ENCODE measurements around the gene VPS8.

Gene VPS8

DNA sequence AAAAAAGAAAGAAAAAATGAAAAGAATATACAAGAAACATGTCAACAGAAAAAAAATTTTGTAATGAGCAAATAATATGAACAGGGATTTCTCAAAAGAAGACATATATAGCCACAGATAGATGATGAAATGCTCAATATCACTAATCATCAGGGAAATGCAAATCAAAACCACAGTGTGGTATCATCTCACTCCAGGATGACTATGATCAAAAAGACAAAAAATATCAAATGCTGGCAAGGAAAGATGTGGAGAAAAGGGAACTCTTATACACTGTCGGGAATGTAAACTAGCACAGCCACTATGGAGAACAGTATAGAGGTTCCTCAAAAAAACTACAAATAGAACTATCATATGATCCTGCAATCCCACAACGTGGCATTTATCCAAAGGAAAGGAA, 246.8 kb downstream of the VPS8 start:
- DNase-seq (ENCODE audit: low read depth) = no peak

DNA sequence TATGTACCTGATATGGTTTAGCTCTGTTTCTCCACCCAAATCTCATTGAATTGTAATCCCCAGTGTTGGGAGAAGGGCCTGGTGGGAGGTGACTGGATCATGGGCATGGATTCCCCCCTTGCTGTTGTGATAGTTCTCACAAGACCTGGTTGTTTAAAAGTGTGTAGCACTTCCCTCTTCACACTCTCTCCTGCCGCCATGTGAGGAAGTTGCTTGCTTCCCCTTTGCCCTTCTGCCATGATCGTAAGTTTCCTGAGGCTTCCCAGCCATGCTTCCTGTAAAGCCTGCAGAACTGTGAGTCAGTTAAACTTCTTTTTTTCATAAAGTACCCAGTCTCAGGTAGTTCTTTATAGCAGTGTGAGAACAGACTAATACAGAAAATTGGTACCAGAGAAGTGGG, 247.8 kb downstream of the VPS8 start:
- no peak for DNase-seq (ENCODE audit: low read depth)

DNA sequence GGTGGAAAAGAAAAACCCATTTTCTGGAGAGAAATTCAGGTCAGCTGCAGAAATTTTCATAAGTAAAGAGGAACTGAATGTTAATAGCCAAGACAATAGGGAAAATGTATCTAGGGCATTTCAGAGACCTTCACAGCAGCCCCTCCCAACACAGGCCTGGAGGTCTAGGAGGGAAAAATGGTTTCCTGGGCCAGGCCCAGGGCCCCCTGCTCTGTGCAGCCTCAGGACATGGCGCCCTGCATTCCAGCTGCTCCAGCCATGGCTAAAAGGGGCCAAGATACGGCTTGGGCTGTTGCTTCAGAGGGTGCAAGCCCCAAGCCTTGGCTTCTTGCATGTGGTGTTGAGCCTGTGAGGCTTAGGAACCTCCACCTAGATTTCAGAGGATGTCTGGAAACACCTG, 248.7 kb downstream of the VPS8 start:
- no peak for DNase-seq (ENCODE audit: low read depth)

DNA sequence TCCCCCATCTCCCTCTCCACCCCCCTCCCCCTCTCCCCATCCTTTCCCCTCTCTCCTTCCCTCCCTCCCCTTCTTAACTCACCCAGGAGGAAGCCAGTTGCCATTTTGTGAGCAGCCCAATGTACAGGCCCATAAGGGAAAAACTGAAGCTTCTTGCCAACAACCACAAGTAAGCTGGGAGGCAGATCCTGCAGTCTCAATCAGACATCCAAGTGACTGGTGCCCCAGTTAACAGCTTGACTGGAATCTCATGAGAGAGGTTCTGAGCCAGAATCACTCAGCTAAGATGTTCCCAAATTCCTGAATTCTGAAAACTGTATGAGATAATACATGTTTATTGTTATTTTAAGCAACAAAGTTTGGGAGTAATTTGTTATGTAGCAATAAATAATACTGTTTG, 250.2 kb downstream of the VPS8 start:
- DNase-seq (ENCODE audit: low read depth) = no peak

DNA sequence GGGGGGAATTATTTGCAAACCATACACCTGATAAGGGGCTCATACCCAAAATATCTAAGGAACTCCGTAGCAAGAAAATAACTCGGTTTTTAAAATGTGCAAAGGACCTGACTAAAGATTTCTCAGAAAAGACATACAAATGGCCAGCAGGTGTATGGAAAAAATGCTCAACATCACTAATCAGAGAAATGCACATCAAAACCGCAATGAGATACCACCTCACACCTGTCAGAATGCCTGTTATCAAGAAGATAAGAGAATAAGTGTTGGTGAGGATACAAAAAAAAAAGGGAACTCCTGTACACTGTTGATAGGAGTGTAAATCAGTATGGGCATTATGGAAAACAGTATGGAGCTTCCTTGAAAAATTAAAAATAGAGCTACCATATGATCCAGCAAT, 251.5 kb downstream of the VPS8 start:
- DNase-seq (ENCODE audit: low read depth) = no peak

DNA sequence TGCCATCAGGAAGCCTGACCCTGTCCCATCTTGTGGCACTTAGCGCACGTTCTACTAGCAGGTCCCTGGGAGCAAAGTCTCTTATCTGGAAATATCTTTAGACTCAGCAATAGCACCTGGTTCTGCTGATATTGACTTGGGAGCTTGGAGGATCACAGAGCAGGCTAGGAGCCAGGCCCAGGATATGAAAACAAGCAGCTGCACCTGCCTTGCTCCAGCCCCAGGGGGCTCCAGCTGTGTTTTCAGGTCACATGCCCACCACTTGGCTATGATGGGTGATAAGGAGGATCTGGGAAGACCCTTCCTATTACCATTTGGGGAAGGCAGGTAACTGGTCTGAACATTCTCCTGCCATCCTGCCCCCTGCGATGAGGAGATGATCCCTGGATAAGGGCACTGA, 253.1 kb downstream of the VPS8 start:
- DNase-seq (ENCODE audit: low read depth) = no peak

DNA sequence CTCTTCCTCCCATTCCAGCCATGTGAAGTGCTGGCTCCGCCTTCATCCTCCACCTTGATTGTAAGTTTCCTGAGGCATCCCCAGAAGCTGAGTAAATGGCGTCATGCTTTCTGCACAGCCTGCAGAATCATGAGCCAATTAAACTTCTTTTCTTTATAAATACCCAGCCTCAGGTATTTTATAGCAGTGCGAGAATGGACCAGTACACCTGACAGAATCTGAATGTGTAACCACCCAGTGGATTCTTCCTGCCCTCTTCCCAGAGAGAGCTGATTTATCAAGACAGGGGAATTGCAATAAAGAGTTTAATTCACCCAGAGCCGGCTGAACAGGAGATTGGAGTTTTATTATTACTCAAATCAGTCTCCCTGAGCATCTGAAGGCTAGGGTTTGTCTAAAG, 254.3 kb downstream of the VPS8 start:
- no peak for DNase-seq (ENCODE audit: low read depth)

DNA sequence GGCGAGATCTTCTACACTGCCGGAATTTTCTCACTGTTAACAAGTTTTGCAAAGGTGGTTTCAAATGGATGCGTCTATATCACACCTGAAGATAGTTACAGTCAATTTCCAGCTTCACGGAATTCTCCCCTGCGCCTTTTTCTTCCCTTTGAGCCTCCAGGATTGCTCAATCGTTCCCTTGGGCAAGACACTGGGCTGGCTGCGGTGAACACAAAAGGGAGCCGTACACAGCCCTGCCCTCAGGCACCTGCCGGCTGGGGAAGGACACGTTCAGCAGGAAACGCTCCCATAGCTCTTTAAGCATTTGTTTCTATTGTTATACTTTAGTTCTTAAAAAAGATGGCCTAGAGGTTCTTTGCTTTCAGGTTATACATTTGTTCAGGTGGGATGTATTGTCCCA, 255.2 kb downstream of the VPS8 start:
- DNase-seq (ENCODE audit: low read depth) = no peak

DNA sequence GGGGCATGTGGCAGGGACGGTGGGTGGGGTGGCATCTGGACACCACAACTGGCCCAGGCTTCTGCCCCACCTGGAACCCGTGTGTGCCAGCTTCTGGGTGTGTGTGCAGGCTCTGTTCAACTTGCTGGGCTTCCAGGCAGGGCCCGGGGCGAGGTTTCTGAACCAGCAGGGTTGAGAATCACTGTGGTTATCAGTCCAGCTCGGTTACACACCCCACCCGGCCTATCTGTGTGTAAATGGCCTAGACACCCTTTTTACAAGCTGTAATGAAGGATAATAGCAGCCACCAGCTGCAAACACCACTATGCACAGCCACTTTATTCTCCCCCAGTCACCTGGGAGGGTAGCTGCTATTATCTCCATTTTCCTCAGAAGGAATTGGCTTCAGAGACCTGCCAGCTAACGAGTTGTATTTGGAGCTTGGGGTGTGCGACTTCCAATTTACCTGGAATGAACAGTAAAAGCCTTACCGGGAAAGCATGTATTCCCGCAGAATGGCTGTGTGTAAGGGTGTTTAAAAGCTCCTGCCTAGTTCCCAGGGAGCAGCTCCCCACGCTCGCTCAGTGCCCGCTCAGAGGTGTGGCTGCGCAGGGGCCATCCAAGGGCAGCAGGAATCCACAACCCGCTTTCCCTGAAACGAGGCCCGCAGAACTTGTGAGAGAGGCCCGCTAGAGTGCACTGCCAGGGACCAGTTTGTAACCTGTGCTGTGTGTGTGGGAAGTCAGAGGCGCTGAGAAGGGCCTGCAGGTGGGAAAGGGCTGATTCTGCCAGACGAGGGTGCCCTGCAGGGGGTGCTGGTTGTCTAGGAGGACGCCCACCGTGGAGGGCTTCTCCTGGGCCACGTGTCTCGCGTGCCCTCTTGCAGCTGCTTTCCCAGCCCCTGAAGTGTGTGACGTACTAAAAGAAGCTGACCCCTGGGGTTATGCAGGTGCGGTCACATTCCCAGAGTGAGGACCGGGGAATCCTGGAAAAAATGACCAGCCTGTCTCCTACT, 257.4 kb downstream of the VPS8 start:
- DNase-seq (ENCODE audit: low read depth) = no peak

DNA sequence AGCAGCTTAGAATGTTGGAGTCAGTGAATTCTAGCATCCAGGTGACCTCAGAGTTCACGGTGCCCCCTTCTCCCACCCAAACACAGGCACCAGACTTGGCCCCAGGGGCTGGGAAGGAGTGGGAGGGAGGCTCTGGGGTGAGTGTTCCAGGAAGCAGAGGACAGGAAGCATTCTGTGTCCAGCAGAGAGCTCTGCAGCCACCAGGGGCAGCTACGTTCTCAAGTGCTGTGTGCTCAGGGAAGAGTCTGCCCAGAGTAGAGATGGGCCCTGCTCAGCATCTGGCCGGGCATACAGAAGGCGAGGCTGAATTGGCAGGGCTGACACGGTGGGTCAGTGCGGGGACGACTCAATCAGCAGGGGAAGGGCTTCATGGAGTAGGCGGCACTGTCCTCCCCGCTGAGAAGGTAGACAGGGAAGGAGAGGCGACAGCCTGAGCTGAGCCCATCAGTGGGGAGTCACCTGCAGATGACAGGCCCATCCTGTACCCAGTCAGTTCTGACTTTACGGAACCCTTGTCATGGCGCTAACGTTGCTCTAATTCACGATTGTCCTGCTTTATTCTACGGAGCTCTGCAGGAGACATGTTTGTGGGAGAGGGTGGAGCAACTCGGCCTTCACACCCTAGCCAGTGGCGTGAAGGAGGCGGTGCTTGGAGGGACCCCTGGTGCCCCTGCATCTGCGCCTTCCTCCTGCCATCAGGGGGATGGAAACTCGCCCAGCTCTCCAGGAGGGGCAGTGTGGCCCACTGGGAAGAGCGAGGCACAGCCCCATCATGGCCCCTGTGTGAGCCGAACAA, 258.7 kb downstream of the VPS8 start:
- DNase-seq (ENCODE audit: low read depth) = no peak

DNA sequence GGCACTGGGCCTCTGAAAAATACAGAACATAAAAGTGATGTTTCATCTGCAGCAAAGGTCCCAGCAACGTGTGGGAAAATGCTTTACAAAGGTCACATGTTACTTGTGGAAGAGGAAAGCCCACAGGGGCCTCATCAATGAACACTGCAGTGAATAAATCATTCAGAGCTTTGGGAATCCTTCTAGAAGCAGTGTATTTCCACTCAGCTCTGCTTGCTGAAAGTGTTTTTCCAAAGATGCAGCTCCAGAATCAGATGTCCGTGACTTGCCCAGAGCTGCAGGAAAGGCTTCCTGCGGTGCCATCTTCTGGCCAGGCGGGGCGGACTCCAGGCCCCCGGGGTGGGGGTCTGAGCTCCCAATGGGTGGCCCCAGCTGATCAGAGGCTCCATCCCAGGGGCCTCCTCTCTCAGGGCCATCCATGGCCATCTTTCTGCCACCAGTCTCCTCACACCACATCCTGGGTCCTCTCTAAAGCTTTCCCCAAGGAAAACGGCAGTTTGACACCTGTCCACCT, 259.4 kb downstream of the VPS8 start:
- no peak for DNase-seq (ENCODE audit: low read depth)

DNA sequence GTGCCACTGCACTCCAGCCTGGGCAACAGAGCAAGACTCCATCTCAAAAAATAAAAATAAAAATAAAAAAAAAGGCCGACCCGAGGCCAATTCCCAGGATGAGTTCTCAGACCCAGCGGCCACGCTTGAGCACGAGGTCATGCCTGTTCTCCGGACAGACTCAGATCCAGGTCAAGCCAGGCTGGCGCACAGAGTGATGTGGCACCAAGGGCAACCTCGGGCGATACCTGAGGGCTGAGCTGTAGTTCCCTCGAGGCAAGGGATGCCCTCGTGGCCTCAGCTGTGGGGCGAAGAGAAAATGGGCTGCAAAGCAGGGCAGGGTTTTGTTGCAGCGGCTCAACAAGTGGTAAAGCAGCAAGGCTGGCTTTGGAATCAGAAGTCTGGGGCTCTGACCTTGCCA, 263.6 kb downstream of the VPS8 start:
- no peak for DNase-seq (ENCODE audit: low read depth)

DNA sequence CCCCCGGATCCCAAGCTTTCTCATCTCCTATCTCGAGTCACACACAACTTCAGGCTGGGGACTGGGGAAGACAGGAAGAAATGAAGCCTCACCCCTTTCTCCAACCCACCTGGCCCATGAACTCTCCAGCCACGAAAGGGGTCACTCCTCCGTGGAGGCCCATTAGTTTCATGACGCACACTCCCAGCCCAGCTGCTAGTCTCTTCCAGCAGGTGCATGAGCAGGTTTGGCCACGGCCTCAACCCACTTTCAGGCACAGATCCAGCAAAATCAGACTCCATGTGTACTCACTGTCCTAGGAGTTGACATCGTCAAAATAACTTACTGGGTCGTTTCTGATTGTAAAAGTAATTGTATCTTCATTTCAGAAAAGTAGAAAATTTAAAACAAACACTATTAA, 264.3 kb downstream of the VPS8 start:
- DNase-seq (ENCODE audit: low read depth) = no peak

DNA sequence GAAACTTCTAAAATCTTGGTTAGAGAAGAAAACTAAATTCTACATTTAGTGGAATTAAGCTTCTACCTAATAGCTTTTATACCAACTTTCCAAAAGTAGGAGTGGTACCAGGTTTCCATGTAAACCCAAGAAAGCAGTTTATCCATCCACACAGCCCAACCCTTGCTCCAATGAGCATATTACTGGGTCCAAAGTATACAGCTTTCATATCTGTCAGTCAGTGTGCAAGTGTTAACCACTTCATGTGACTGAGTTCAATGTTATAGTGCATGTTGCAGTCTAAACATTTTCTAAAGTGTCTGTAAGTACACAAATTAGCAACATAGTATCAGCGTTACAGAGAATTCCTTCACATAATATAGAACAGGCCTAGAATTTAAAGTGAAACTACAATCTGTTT, 267.7 kb downstream of the VPS8 start:
- no peak for DNase-seq (ENCODE audit: low read depth)

DNA sequence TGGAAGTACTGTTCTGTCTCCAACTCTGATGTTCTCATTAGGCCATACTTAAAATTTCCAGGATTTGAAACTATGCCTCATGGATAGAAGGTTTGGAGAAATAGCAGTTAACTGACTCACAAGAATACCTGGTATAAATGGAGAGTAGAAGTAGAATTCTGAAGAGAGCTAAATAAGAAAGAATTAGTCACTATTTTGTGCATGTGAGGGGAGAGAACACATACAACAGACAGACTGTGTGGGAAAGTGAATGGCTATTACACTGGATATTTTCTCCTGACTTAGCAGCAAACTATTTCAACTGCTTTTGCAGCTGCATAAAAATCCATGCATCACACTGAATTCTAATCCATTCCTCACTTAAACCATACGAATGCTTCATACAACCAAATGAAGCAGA, 269.6 kb downstream of the VPS8 start:
- DNase-seq (ENCODE audit: low read depth) = no peak

DNA sequence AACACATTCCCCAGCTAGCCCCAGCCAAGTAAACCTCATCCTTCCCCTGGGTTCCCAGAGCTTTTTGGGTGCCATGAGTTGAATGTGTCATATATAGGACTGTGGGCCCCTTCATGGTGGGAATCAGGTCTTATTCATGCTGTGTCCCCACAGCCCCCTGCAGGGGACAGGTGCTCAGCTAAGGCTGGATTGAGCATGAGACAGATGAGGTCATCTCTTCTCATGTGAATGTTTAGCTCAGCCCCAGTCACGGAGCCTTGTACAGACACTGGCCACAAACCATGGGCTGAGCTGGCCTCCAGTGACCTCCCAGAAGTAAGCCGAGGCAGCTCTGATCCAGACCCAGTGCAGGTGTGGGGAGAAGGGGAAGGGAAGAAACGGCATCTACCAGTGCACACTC, 270.2 kb downstream of the VPS8 start:
- no peak for DNase-seq (ENCODE audit: low read depth)

DNA sequence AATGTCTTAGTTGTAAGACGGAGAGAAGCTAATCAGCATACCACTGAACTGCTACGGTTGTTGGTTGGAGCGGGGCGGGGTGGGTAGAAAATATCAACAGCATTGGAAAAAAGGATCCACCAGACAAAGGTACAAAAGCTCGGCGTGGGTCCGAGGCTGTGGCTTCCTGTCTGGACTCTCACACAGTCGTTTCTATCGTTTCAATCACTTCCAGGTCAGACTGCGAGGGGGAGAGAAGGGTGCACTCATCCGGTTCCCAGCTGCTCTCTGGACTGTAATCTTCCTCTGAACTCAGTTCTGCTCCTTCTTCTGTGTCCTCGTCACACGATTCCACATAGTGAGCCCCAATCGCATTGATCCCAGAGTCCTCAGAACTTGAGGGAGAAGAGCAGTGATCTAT, 270.9 kb downstream of the VPS8 start:
- DNase-seq (ENCODE audit: low read depth) = no peak

DNA sequence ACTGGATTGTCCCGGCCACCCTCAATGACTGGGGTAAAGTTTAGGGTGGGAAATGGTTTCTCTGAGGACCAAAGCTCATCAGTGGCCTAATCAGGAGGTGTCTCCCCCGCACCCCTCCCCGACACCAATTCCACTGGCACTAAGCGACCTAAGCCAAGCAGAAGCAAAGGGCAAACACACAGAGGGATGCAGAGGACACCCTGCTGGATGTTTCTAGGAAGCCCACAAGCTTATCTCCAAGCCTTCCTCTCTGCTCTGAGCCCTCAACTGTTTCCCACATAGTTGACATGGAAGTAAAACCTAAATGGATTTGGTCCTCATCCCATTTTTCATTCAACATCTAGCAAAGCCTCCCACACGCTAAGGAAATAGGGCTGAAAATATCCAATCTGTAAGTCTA, 272.4 kb downstream of the VPS8 start:
- no peak for DNase-seq (ENCODE audit: low read depth)

DNA sequence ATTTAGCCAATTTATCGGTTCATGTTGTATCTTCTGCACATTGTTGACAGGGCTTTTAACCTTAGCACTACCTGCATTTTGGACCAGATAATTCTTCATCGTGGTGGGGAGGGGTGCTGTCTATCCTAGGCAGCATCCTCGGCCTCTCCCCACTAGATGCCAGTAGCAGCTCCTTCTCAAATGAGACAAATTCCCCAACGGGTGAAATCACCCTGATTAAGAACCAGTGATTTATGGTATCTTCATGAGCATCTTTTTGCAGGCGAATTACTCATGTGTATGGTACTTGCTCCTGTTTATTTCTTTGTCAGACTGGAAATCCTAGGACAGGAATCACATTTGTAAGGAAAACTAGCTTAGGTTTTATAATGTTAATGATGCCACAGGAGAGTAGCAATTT, 272.9 kb downstream of the VPS8 start:
- peak; percentile 61 for DNase-seq (ENCODE audit: low read depth)

DNA sequence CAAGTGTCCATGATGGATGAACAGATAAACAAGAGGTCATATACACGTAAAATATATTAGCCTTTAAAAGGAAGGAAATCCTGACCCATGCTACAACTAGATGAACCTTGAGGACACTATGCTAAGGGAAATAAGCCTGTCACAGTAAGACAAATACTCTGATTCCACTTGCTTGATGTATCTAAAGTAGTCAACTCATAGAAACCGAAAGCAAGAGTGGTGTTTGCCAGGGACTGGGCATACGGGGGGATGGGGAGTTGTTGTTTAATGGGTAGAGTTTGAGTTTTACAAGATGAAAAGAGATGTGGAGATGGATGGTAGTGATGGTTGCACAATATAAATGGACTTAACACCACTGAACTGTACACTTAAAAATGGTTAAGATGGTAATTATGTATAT, 275.5 kb downstream of the VPS8 start:
- no peak for DNase-seq (ENCODE audit: low read depth)

DNA sequence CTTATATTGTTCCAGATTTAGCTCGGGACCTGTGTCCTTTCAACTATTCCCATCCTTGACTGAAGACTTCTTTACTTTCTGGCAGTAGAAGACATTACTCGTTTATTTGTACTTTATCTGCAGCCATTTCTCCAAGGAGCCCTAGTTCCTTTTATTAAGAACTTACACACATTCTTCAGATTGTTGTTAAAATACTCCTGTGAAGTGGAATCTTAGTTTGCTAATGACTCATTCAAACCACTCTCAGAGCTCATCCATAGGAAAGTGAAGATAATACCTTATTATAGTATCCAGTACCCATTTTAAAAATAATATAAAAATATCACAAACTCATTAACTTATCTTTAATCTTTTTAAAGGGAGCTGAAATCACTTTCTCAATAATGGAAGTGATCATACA, 277.4 kb downstream of the VPS8 start:
- DNase-seq (ENCODE audit: low read depth) = no peak

DNA sequence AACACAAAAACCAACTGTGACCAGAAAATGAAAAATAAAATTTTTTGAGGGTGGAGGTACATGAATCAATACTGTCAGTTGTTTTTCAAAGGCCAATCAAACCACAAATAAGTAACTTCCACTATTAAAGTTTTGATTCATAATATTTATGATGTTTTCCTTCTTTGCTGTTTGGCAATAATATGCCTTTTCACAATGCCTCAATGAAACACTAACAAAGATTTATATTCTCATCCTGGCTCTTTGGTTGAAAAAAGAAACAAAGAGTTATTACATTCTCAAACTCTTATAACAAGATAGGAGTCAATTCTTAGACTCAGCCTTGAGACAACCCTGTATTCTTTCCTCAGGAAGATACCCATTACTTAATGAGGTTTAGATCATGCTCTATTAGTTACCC, 277.8 kb downstream of the VPS8 start:
- no peak for DNase-seq (ENCODE audit: low read depth)

DNA sequence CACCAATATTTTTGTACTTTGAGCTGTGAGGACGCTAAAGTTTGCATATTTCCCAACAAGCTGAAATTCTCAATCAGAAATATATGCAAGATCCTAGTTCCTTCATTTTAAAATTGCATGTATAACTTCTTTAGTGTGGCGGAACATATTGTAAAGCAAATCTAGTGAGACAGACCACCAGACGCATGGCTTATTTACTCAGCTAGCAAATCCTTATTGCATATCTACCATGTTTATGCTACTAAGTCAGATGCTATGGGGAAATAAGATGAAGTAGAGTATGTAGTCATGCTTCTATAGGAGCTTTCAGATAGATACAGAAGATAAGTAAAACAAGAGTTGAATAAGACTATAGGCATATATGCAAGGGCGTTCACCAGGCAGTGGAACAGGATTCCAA, 278.8 kb downstream of the VPS8 start:
- DNase-seq (ENCODE audit: low read depth) = no peak
